ENCODE results near the gene TRPM6. TPM values are rescaled to one million over a fixed set of nuclear protein-coding genes. Genes with fewer than 3 reads are reported as not detected.

The TRPM6 gene, protein sequence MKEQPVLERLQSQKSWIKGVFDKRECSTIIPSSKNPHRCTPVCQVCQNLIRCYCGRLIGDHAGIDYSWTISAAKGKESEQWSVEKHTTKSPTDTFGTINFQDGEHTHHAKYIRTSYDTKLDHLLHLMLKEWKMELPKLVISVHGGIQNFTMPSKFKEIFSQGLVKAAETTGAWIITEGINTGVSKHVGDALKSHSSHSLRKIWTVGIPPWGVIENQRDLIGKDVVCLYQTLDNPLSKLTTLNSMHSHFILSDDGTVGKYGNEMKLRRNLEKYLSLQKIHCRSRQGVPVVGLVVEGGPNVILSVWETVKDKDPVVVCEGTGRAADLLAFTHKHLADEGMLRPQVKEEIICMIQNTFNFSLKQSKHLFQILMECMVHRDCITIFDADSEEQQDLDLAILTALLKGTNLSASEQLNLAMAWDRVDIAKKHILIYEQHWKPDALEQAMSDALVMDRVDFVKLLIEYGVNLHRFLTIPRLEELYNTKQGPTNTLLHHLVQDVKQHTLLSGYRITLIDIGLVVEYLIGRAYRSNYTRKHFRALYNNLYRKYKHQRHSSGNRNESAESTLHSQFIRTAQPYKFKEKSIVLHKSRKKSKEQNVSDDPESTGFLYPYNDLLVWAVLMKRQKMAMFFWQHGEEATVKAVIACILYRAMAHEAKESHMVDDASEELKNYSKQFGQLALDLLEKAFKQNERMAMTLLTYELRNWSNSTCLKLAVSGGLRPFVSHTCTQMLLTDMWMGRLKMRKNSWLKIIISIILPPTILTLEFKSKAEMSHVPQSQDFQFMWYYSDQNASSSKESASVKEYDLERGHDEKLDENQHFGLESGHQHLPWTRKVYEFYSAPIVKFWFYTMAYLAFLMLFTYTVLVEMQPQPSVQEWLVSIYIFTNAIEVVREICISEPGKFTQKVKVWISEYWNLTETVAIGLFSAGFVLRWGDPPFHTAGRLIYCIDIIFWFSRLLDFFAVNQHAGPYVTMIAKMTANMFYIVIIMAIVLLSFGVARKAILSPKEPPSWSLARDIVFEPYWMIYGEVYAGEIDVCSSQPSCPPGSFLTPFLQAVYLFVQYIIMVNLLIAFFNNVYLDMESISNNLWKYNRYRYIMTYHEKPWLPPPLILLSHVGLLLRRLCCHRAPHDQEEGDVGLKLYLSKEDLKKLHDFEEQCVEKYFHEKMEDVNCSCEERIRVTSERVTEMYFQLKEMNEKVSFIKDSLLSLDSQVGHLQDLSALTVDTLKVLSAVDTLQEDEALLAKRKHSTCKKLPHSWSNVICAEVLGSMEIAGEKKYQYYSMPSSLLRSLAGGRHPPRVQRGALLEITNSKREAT (N-terminal part only)
- under 0.01 and 0.12 TPM in 2 replicates for total RNA-seq

GRCh38 chr9:74887041-74887980 is at the start of gene TRPM6:
Gene TRPM6, minus strand, starts transcription at chr9:74887921. Its CDS starts 65 bp downstream, at chr9:74887856.

Small RNA genes within 50 kb of the gene (small RNA-seq; reads per million reads assigned to genes)
- not detected for gene RNU6-445P

Other genes starting within 250 kb of the TRPM6 start
- gene C9orf40, start 65.0 kb upstream of the TRPM6 start, total RNA-seq, result 4.5 and 5.4 TPM in 2 replicates
- 30.2 and 30.3 TPM in 2 replicates for gene CARNMT1, start 140.4 kb upstream of the TRPM6 start, total RNA-seq
- 22.6 and 25.5 TPM in 2 replicates for gene NMRK1, start 200.2 kb upstream of the TRPM6 start, total RNA-seq
- gene OSTF1, start 200.6 kb upstream of the TRPM6 start, total RNA-seq, result 26.0 and 34.1 TPM in 2 replicates

All from hair follicle dermal papilla cell (primary cell).